GM12873 (cell line): Measurements from ENCODE around the gene ABCA10.

Experiments used
- CTCF ChIP-seq: IDR thresholded peaks from 2 replicates; pipeline ENCODE4 v1.5.1; 2012; ENCODE audit warnings: low read depth, mild to moderate bottlenecking, moderate library complexity, low read length, control low read depth; ENCODE audit not compliant: insufficient read depth; ENCODE audit errors: missing control alignments

Gene ABCA10

GRCh38 chr17:69236946-69237345 lies 8.3 kb upstream of the ABCA10 start:
- TF ChIP-seq CTCF = no peak

GRCh38 chr17:69236464-69236863 lies 7.8 kb upstream of the ABCA10 start:
- no peak for TF ChIP-seq CTCF

GRCh38 chr17:69235338-69236058 lies 6.9 kb upstream of the ABCA10 start:
- peak; percentile 77 for TF ChIP-seq CTCF

GRCh38 chr17:69232650-69233049 lies 4.0 kb upstream of the ABCA10 start:
- no peak for TF ChIP-seq CTCF

- no peak for TF ChIP-seq CTCF
These were observed 2.9 kb upstream of the ABCA10 start for GRCh38 chr17:69231521-69231920.

- TF ChIP-seq CTCF = no peak
These were observed 2.3 kb upstream of the ABCA10 start for GRCh38 chr17:69230939-69231338.

GRCh38 chr17:69228018-69228417 lies 606 bp downstream of the ABCA10 start:
- no peak for TF ChIP-seq CTCF
